Measurements from ENCODE around the gene CEACAM19. TPM values are rescaled to one million over a fixed set of nuclear protein-coding genes. Genes with fewer than 3 reads are reported as not detected.

Gene CEACAM19
- total and polyA plus RNA-seq, 2 of the 13 experiments (the other 11 are each of a cell fraction or from before 2014, with no cell fraction given) = 1.3 to 4.0 TPM

GRCh38 chr19:44626048-44626624 is 45.1 kb upstream of the CEACAM19 start (continued):
- no peak for TF ChIP-seq ZNF646 (CRISPR knock-in tag; IDR thresholded peaks at IDR 0.05)
- no peak for TF ChIP-seq ZMYM4 (CRISPR knock-in tag; IDR thresholded peaks at IDR 0.05)
- TF ChIP-seq HHEX (CRISPR knock-in tag; IDR thresholded peaks at IDR 0.05) = no peak
- TF ChIP-seq TOE1 (CRISPR knock-in tag; IDR thresholded peaks at IDR 0.05) = no peak
- TF ChIP-seq STAT5B (CRISPR knock-in tag; IDR thresholded peaks at IDR 0.05) = no peak
- no peak for TF ChIP-seq ZNF510 (CRISPR knock-in tag; IDR thresholded peaks at IDR 0.05; ENCODE audit: low read depth)
- no peak for TF ChIP-seq GPN1 (CRISPR knock-in tag; IDR thresholded peaks at IDR 0.05; ENCODE audit: borderline replicate concordance)
- 0 out of 2 replicates have a peak, but pooled peaks have one; percentile 21 for TF ChIP-seq GATAD2A (CRISPR knock-in tag; IDR thresholded peaks at IDR 0.05)
- no peak for TF ChIP-seq NR2F1 (CRISPR knock-in tag; IDR thresholded peaks at IDR 0.05)
- TF ChIP-seq HMG20B (CRISPR knock-in tag; conservative IDR thresholded peaks at IDR 0.05) = no peak
- TF ChIP-seq ZNF44 (CRISPR knock-in tag; IDR thresholded peaks at IDR 0.05) = no peak
- no peak for TF ChIP-seq ZNF562 (CRISPR knock-in tag; IDR thresholded peaks at IDR 0.05; ENCODE audit: borderline replicate concordance)
